Endodermal cell (in vitro differentiated cells): ENCODE measurements around the gene SHOC2. TPM values are rescaled to one million over a fixed set of nuclear protein-coding genes. Genes with fewer than 3 reads are reported as not detected.

Experiments used
- DNase-seq: peaks from one replicate; pipeline ENCODE4 v3.0.0-alpha.2; 2017
- H3K27ac ChIP-seq: 2 replicates; pipeline ENCODE4 v1.5.1; 2013; ENCODE audit warnings: mild to moderate bottlenecking, low read depth, low read length, moderate library complexity
- H3K27me3 ChIP-seq: 2 replicates; pipeline ENCODE4 v1.6.1; 2013; ENCODE audit warnings: mild to moderate bottlenecking, low read length, moderate library complexity; ENCODE audit not compliant: insufficient read depth, control insufficient read depth, poor library complexity, severe bottlenecking
- H3K36me3 ChIP-seq: 2 replicates; pipeline ENCODE4 v1.7.0; 2013; ENCODE audit warnings: mild to moderate bottlenecking, low read length, moderate library complexity; ENCODE audit not compliant: control insufficient read depth, insufficient read depth
- H3K4me1 ChIP-seq: one replicate; pipeline ENCODE4 v1.7.0; 2013; ENCODE audit warnings: low read length; ENCODE audit not compliant: control insufficient read depth, insufficient read depth
- H3K4me3 ChIP-seq: 2 replicates; pipeline ENCODE4 v1.5.1; 2013; ENCODE audit warnings: mild to moderate bottlenecking, low read length, moderate library complexity
- H3K9ac ChIP-seq: 2 replicates; pipeline ENCODE4 v1.6.1; 2013; ENCODE audit warnings: mild to moderate bottlenecking, low read length, moderate library complexity; ENCODE audit not compliant: poor library complexity, severe bottlenecking; ENCODE audit errors: extremely low read depth
- H3K9me3 ChIP-seq: 2 replicates; pipeline ENCODE4 v1.6.1; 2013; ENCODE audit warnings: mild to moderate bottlenecking, low read length, moderate library complexity; ENCODE audit not compliant: control insufficient read depth
- H3K27ac Mint-ChIP-seq: 2 replicates; pipeline ENCODE4 v1.8.0; 2020; ENCODE audit warnings: mixed read lengths
- H3K27me3 Mint-ChIP-seq: 2 replicates; pipeline ENCODE4 v1.8.0; 2021; ENCODE audit warnings: mild to moderate bottlenecking, mixed read lengths; ENCODE audit not compliant: insufficient read depth
- H3K36me3 Mint-ChIP-seq: 2 replicates; pipeline ENCODE4 v1.8.0; 2020; ENCODE audit warnings: low read depth, mixed read lengths
- H3K4me1 Mint-ChIP-seq: 2 replicates; pipeline ENCODE4 v1.8.0; 2020; ENCODE audit warnings: mixed read lengths
- H3K4me3 Mint-ChIP-seq: 2 replicates; pipeline ENCODE4 v1.8.0; 2020; ENCODE audit warnings: mild to moderate bottlenecking, moderate library complexity, mixed read lengths
- H3K9me3 Mint-ChIP-seq: 2 replicates; pipeline ENCODE4 v1.8.0; 2020; ENCODE audit warnings: mild to moderate bottlenecking, mixed read lengths
- WGBS, 2 experiments: methylation state at CpG; one replicate each; pipeline versions ENCODE4 v1.1.5 to v1.1.7; 2013; ENCODE audit warnings: missing lambda C conversion rate in 2 of 2, mixed read lengths in 1 of 2; ENCODE audit not compliant: insufficient coverage in 1 of 2, insufficient read length in 1 of 2; 5-methylcytosine and 5-hydroxymethylcytosine counted together
- total RNA-seq, 2 donors: library from RNA; stranded (reverse); fragmentation: NEBNext Ultra II Directional in 1 of 2; extraction: Animal tissue kit (Norgen Biotek cat#: 25700) in 1 of 2; gene quantifications; 2 replicates in 1 of 2; 3 replicates in 1 of 2; pipeline ENCODE4 v1.2.1, GENCODE V29; 2021
- TF ChIP-seq, protein P1 (sequence below): fragments of 200-600 bp; sonication (generic); conservative IDR thresholded peaks from 2 replicates; pipeline ENCODE4 v1.5.0; 2021; ENCODE audit warnings: antibody characterized with exemption, mild to moderate bottlenecking

The SHOC2 gene
- total RNA-seq, 2 donors from 2014 or later: 38.4 to 49.6 TPM

DNA sequence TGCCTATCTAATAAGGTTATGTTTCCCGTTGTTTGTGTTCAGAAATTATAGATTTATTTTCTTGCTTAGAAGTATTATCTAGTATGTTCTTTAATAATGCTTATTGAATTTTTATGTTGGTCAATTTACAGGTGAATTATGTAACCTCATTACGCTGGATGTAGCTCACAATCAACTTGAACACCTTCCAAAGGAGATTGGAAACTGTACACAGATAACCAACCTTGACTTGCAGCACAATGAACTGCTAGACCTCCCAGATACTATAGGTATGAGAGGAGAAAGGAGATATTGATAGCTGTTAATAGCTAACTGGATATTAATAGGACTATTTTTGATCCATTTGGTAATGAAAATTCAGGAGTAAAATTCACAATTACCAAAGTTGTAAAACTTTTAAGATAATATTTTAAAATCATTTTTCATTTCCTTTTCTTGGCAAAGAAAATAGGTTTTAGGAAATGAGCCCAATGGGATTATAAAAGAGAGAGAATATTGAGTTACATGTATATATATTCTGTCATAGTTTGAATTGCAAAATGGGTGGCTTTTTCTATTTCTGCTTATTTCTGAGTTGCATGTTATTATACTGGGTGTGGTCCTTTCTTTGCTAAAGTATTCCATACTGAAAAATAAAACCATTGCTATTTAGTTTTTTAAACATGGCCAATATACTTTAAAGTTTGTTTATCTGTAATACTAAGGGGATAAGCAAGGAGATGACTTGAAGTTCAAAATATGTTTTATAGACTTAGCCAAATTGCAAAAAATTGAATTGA lies 66.3 kb downstream of the SHOC2 start:
- Histone ChIP-seq H3K9me3 (peaks cover 13% of the 10 kb centered on the region), H3K4me3 (no peak overlapping the region), H3K9ac (no peak overlapping the region), H3K36me3 (peaks cover 43% of the 10 kb centered on the region), H3K27me3 (no peaks in the 10 kb centered on the region), H3K4me1 (no peaks in the 10 kb centered on the region), H3K27ac (no peak overlapping the region)
- Mint-ChIP-seq H3K36me3 (peaks cover 27% of the 10 kb centered on the region), H3K4me1 (no peaks in the 10 kb centered on the region), H3K27ac (no peak overlapping the region), H3K9me3 (peaks cover 7% of the 10 kb centered on the region), H3K27me3 (no peaks in the 10 kb centered on the region), H3K4me3 (no peak overlapping the region)
- DNase-seq: no peak
- TF ChIP-seq, protein P1, sequence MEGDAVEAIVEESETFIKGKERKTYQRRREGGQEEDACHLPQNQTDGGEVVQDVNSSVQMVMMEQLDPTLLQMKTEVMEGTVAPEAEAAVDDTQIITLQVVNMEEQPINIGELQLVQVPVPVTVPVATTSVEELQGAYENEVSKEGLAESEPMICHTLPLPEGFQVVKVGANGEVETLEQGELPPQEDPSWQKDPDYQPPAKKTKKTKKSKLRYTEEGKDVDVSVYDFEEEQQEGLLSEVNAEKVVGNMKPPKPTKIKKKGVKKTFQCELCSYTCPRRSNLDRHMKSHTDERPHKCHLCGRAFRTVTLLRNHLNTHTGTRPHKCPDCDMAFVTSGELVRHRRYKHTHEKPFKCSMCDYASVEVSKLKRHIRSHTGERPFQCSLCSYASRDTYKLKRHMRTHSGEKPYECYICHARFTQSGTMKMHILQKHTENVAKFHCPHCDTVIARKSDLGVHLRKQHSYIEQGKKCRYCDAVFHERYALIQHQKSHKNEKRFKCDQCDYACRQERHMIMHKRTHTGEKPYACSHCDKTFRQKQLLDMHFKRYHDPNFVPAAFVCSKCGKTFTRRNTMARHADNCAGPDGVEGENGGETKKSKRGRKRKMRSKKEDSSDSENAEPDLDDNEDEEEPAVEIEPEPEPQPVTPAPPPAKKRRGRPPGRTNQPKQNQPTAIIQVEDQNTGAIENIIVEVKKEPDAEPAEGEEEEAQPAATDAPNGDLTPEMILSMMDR: no peak
- WGBS, 2 experiments: 86 to 94% methylated on average over 1 to 2 of the region's 2 CpGs

DNA sequence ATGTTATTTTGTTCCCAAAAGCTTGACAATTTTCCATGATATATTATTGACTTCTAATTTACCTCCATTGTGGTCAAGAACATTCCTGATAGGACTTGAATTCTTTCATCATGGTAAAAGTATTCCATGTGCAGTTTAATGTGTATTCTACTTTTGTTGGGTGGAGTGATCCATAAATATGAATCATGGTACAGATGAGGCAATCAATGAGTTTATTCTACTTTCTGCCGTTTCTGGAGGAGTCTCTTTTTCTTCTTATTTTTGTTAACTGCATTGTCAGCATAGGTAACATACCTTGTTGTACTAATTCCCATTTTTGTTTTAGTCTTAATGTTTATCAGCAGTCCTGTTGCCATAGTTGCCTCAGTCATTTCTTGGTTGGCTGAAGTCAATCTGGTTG lies 69.6 kb downstream of the SHOC2 start:
- Mint-ChIP-seq H3K27ac (no peak overlapping the region), H3K27me3 (no peaks in the 10 kb centered on the region), H3K4me3 (no peak overlapping the region), H3K4me1 (peaks cover 21% of the 10 kb centered on the region), H3K9me3 (peaks cover 5% of the 10 kb centered on the region), H3K36me3 (peaks cover 22% of the 10 kb centered on the region)
- 100% methylated on average over 1 of the region's 1 CpG; no CpG with 5 or more reads in 1 of the 2 experiments for WGBS, 2 experiments
- H3K4me3 ChIP-seq: no peak overlapping the region
- H3K9ac ChIP-seq: no peak overlapping the region
- peaks cover 36% of the 10 kb centered on the region for H3K36me3 ChIP-seq
- H3K9me3 ChIP-seq: peaks cover 13% of the 10 kb centered on the region
- H3K27ac ChIP-seq: no peak overlapping the region
- H3K27me3 ChIP-seq: no peaks in the 10 kb centered on the region
- TF ChIP-seq, protein P1: no peak
- DNase-seq: no peak
- peaks cover 9% of the 10 kb centered on the region for H3K4me1 ChIP-seq

GRCh38 chr10:110992006-110992800 lies 72.8 kb downstream of the SHOC2 start:
- H3K9ac ChIP-seq: peak overlapping the region; percentile 14
- H3K9me3 ChIP-seq: peaks cover 13% of the 10 kb centered on the region
- no peak for DNase-seq
- no peak overlapping the region for H3K4me3 ChIP-seq
- 84 to 100% methylated on average over 1 to 3 of the region's 3 CpGs for WGBS, 2 experiments
- H3K27ac ChIP-seq: no peak overlapping the region
- TF ChIP-seq, protein P1: no peak
- no peaks in the 10 kb centered on the region for H3K27me3 ChIP-seq
- H3K27ac Mint-ChIP-seq: no peak overlapping the region
- peaks cover 19% of the 10 kb centered on the region for H3K36me3 Mint-ChIP-seq
- no peaks in the 10 kb centered on the region for H3K27me3 Mint-ChIP-seq
- H3K4me3 Mint-ChIP-seq: no peak overlapping the region
- peaks cover 5% of the 10 kb centered on the region for H3K9me3 Mint-ChIP-seq
- H3K4me1 Mint-ChIP-seq: peaks cover 34% of the 10 kb centered on the region
- H3K36me3 ChIP-seq: peaks cover 20% of the 10 kb centered on the region
- peaks cover 15% of the 10 kb centered on the region for H3K4me1 ChIP-seq
